Mesothelial cell of epicardium (in vitro differentiated cells): Measurements from ENCODE around the gene ACTR3. TPM values are rescaled to one million over a fixed set of nuclear protein-coding genes. Genes with fewer than 3 reads are reported as not detected.

ENCODE experiments used
- DNase-seq, 2 experiments: peaks; one replicate each; pipeline ENCODE4 v3.0.0; 2021; ENCODE audit warnings: low spot score in 2 of 2; ENCODE audit not compliant: unreplicated experiment in 2 of 2
- H3K27ac Mint-ChIP-seq: 2 replicates; pipeline ENCODE4 v1.8.0; 2021; ENCODE audit warnings: mixed read lengths
- H3K27me3 Mint-ChIP-seq: 2 replicates; pipeline ENCODE4 v1.8.0; 2021; ENCODE audit warnings: low read depth, mixed read lengths
- H3K36me3 Mint-ChIP-seq: 2 replicates; pipeline ENCODE4 v1.8.0; 2021; ENCODE audit warnings: mixed read lengths
- H3K4me1 Mint-ChIP-seq: 2 replicates; pipeline ENCODE4 v1.8.0; 2021; ENCODE audit warnings: mixed read lengths
- H3K4me3 Mint-ChIP-seq: 2 replicates; pipeline ENCODE4 v1.8.0; 2021; ENCODE audit warnings: mild to moderate bottlenecking, moderate library complexity, mixed read lengths
- H3K9me3 Mint-ChIP-seq: 2 replicates; pipeline ENCODE4 v1.8.0; 2021; ENCODE audit warnings: mixed read lengths
- total RNA-seq: library from RNA; stranded (reverse); gene quantifications from 3 replicates; pipeline ENCODE4 v1.2.1, GENCODE V29; 2021
- TF ChIP-seq, protein P1 (sequence below): fragments of 200-600 bp; sonication (generic); IDR thresholded peaks from one replicate; pipeline ENCODE4 v1.5.0; 2021; ENCODE audit warnings: antibody characterized with exemption; ENCODE audit not compliant: unreplicated experiment

ACTR3 gene
- total RNA-seq, 1 donor from 2014 or later, result 151 TPM

DNA sequence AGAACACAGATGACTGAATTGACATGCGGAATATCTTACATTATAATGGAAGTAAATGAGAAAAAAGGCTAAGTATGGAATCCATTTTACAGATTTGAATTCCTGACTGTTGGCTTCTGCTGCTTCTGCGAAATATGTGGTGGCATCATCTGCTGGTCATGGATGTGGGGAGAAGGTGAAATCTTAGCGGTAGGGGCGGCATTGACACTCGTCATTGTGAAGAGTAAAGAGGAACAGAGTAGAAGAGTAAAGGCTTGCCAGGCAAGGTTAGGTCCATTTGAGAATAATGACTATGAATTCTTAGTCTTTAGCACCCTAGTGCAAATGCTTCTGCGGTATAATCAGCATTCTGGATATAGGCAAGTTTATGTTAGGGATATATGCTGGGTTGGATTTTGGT is 32.4 kb downstream of the ACTR3 start:
- Mint-ChIP-seq H3K9me3 (no peaks in the 10 kb centered on the region), H3K4me3 (no peak overlapping the region), H3K27me3 (no peaks in the 10 kb centered on the region), H3K4me1 (no peaks in the 10 kb centered on the region), H3K36me3 (peaks cover 33% of the 10 kb centered on the region), H3K27ac (no peak overlapping the region)
- no peak for DNase-seq
- TF ChIP-seq, protein P1, sequence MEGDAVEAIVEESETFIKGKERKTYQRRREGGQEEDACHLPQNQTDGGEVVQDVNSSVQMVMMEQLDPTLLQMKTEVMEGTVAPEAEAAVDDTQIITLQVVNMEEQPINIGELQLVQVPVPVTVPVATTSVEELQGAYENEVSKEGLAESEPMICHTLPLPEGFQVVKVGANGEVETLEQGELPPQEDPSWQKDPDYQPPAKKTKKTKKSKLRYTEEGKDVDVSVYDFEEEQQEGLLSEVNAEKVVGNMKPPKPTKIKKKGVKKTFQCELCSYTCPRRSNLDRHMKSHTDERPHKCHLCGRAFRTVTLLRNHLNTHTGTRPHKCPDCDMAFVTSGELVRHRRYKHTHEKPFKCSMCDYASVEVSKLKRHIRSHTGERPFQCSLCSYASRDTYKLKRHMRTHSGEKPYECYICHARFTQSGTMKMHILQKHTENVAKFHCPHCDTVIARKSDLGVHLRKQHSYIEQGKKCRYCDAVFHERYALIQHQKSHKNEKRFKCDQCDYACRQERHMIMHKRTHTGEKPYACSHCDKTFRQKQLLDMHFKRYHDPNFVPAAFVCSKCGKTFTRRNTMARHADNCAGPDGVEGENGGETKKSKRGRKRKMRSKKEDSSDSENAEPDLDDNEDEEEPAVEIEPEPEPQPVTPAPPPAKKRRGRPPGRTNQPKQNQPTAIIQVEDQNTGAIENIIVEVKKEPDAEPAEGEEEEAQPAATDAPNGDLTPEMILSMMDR, result no peak

DNA sequence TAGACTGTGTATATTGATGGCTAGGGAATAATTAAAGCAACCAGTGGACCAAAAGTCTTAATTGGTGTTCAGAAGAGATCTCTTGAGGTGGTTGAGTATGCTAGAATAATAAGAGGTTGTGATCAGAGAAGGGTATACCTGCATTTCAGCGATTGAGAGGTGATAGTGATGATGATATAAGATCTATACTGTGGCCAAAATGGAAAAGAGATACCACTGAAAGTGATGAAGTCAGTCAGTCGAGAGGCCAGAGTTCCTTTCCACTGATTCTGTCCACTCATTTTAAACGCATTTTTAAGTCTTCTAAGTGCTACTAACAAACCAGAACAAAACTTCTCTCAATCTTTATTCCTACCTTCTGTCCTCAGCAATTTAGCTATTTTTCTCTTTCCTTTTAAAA is 32.9 kb downstream of the ACTR3 start:
- Mint-ChIP-seq H3K4me1 (no peaks in the 10 kb centered on the region), H3K9me3 (no peaks in the 10 kb centered on the region), H3K4me3 (no peak overlapping the region), H3K27me3 (no peaks in the 10 kb centered on the region), H3K36me3 (peaks cover 29% of the 10 kb centered on the region), H3K27ac (no peak overlapping the region)
- no peak for DNase-seq
- TF ChIP-seq, protein P1, result no peak

DNA sequence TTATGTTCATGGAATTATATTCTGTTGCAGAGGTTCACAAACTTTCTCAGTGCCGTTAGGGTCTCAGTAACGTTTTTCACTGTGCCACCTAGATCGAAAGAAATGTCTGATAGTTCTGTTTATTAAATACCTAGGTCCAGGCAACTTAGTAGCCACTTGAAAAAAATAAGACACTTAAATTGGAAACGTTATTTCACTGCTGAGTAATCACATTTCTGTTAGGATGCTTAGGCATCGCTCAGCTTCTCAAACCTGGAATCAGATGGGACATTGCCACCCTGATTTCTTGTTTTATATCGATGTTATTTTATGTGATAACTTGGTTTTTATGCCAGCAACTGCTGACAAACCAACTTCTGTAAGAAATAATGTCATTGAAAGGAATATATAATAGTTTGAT is 36.0 kb downstream of the ACTR3 start:
- Mint-ChIP-seq H3K36me3 (peaks cover 34% of the 10 kb centered on the region), H3K4me3 (no peak overlapping the region), H3K9me3 (no peaks in the 10 kb centered on the region), H3K27ac (no peak overlapping the region), H3K4me1 (no peaks in the 10 kb centered on the region), H3K27me3 (no peaks in the 10 kb centered on the region)
- TF ChIP-seq, protein P1, result no peak
- DNase-seq, result no peak

DNA sequence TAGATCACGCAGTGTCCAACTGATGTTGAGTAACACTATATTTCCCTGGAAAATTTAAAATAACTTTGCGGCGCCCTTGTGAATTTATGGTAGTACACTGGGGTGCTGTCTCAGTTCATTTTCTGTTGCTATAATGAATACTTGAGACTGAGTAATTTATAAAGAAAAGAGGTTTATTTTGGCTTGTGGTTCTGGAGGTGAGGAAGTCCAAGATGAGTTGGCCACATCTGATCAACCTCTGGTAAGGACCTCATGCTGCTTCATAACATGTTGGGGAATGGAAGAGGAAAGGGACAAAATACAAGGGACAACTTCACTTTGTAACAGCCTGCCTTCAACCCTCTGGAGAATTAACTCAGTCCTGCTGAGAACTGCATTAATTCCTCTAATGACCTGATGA is 36.4 kb downstream of the ACTR3 start:
- Mint-ChIP-seq H3K4me3 (no peak overlapping the region), H3K27ac (no peak overlapping the region), H3K27me3 (no peaks in the 10 kb centered on the region), H3K4me1 (no peaks in the 10 kb centered on the region), H3K36me3 (peaks cover 31% of the 10 kb centered on the region), H3K9me3 (no peaks in the 10 kb centered on the region)
- TF ChIP-seq, protein P1, result no peak
- DNase-seq, result no peak

DNA sequence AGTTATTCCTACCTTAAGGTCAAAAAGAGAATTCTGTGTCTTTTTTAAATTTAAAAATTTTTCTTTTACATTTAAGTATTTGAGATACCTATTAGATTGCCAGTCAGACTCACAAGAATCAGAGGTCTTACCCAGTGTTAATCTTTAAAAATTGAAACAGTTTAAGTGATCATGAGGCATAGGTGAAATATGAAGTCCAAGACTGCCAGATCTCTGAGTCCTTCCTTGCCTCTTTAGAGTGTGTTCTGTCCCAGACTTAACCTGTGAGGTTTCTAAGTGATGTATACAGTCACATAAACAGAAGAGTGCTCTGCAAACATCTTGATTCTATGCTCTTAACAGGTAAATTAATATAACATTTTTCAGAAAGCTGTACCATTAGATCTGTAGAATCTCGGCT is 40.6 kb downstream of the ACTR3 start:
- Mint-ChIP-seq H3K9me3 (peaks cover 5% of the 10 kb centered on the region), H3K4me3 (no peak overlapping the region), H3K27me3 (no peaks in the 10 kb centered on the region), H3K36me3 (peaks cover 32% of the 10 kb centered on the region), H3K4me1 (peaks cover 7% of the 10 kb centered on the region), H3K27ac (no peak overlapping the region)
- DNase-seq, result no peak
- TF ChIP-seq, protein P1, result no peak

DNA sequence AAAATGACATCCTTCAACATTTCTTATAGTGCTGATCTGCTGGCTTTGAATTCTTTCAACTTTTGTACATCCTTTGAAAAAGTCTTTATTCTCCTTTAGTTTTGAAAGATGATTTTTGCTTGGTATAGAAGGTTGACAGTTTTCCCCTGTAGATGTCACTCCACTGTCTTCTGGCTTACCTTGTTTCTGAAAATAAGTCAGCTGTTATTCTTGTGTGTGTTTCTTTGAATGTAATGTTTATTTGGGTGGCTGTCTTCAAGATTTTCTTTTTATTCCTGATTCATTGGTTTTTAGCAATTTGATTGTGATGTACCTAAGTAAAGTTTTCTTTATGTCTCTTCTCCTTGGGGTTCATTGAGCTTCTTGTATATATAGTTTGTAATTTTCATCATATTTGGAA is 47.6 kb downstream of the ACTR3 start:
- TF ChIP-seq, protein P1, result no peak
- Mint-ChIP-seq H3K27ac (no peak overlapping the region), H3K9me3 (peaks cover 32% of the 10 kb centered on the region), H3K4me3 (no peak overlapping the region), H3K4me1 (peaks cover under 1% of the 10 kb centered on the region), H3K27me3 (no peaks in the 10 kb centered on the region), H3K36me3 (peaks cover 51% of the 10 kb centered on the region)
- no peak for DNase-seq
